VCaP (cell line): ENCODE data around the gene TSPAN31.

ENCODE experiments used
- H3K27ac ChIP-seq: fragments of 450-650 bp; 2 replicates; pipeline ENCODE4 v1.5.1; 2017
- TF ChIP-seq, protein P1 (sequence below): fragments of 450-650 bp; conservative IDR thresholded peaks from 2 replicates; pipeline ENCODE4 v1.5.1; 2017; ENCODE audit warnings: mild to moderate bottlenecking, moderate library complexity

The TSPAN31 gene

DNA sequence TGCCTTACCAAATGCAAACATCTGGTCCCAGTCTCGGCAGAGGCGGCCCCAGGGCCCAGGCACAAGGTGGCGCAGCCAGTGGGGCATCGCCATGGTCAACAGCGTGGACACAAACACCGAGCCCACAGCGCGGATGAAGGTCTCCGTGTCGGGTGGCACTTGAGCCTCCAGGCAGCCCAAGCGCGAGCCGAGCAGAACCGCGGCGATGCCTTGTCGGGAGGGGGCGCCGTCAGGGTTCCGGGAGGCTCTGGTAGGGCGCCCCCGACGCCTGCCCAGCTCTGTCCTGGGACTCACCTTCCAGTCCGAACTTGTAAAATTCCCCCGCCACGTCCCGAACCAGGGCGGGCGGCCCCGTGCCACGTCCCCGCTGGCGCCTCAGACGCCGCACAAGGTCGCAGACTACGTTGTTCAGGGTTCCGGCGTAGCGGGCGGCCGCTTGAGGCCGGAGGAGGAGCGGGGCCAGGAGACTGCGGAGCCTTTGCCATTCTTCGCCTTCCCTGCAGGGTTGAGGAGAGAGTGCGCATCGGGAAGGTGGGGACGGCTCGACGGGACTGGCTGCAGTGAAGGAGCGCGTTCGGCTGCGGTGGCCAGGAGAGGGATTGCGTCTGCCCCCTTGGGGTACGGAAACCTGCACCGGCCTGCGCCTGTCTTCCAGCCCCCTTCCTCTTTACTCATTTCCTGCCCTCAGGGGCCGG, 20.3 kb downstream of the TSPAN31 start:
- TF ChIP-seq, protein P1, sequence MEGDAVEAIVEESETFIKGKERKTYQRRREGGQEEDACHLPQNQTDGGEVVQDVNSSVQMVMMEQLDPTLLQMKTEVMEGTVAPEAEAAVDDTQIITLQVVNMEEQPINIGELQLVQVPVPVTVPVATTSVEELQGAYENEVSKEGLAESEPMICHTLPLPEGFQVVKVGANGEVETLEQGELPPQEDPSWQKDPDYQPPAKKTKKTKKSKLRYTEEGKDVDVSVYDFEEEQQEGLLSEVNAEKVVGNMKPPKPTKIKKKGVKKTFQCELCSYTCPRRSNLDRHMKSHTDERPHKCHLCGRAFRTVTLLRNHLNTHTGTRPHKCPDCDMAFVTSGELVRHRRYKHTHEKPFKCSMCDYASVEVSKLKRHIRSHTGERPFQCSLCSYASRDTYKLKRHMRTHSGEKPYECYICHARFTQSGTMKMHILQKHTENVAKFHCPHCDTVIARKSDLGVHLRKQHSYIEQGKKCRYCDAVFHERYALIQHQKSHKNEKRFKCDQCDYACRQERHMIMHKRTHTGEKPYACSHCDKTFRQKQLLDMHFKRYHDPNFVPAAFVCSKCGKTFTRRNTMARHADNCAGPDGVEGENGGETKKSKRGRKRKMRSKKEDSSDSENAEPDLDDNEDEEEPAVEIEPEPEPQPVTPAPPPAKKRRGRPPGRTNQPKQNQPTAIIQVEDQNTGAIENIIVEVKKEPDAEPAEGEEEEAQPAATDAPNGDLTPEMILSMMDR = peak; percentile 60
- peak overlapping the region; percentile 56; the same call in 1 of the 2 replicates for H3K27ac ChIP-seq

DNA sequence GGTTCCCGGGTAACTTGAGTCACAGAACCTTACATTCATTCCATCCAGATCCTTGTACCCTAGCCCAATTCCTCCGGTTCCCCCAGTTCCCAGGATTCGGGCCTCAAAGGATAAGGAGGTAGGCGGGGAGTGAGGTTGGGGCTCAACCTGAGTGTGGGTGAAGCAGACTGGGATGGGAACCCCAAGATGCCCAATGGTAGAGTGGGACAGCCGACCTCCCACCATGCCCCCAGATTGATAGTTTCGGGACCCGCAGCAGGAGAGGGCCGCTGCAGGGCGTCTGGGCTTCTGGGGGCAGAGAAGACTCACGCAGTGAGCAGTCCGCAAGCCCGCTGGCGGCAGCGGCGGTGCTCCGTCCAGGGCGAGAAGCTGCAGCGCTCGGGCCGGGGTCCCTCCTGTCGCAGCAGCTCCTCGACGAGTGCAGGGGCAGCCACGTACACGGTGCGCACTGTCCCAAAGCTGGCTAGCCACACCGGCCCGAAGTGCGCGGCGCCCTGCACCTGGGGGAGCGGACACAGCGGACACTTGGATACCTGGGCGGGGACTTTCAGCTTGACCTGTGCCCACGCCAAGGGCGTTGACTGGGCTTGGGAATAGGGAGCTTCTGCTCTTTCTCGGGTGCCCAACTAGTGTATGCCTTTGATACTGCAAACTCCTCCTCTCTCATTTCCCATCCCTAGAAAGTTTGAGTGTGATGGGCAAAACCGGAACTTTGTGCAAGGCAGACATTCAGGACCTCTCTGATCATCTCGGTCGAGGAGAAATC, 21.0 kb downstream of the TSPAN31 start:
- peak overlapping the region; percentile 56 for H3K27ac ChIP-seq
- TF ChIP-seq, protein P1 = no peak

DNA sequence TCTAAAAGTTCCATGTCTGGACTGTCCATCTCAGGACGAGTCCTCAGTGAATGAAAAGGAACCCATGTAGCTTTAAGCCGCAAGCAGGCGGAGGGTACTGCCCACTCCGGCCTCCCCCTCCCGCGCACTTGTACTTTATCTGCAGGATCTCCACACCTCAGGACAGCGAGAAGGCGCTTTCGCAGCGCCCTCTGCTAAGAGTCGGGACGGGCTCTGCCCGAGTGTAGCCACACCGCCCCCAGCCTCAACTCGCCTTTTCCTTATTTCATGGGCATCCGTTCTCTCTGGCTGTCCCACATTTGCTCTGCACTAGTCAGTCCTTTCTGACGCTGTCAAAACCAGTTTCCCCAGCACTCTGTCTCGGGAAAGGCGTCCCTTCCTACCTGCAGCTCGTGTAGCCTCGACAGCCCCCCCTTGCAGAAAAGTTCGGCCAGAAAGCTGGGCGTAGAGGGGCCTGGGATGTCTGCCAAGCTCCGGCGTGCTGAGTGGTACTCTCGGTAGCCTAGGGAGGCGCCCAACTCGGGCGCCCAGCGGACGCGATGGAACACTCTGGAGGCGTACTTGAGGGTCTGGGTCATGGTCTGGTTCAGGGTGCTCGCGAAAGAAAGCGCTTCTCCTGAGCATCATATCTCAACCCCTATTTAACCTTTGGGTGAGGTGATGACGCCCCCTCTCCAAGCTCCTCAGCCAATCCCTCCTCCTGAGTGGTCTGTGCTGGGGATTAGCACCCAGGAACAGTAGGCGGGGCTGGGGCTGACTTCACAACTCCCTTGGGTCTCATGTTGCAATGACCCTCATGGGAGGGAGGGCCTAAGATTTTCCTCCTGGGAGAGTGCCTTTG, 21.8 kb downstream of the TSPAN31 start, which contains the start of gene CYP27B1:
TSS of gene CYP27B1 (minus strand) at position 615 of the 841 bp plus-strand sequence. CDS start at position 578, 37 bp downstream.
- H3K27ac ChIP-seq = peak within 1 kb of the TSS; percentile 56
- TF ChIP-seq, protein P1 = no peak

DNA sequence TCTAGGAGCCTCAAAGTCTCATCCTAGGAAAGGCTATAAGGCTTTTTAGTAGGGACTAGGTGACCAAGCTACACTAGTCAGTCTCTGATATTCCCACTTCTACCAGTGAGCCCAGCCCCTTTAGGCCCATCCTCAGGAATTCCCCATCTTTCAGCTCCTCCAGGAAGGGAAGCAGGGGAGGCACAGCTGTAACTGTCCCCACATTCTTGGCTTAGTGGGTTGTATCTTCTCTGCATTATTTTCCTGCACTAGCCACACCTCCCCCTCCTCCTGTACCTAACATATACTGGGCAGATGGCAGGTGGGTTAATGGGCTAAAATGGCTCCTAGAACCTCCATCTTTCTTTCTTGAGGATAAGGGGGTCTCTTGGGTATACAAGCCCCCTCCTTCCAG, 22.5 kb downstream of the TSPAN31 start:
- TF ChIP-seq, protein P1 = no peak
- peak overlapping the region; percentile 56; the same call in 1 of the 2 replicates for H3K27ac ChIP-seq

DNA sequence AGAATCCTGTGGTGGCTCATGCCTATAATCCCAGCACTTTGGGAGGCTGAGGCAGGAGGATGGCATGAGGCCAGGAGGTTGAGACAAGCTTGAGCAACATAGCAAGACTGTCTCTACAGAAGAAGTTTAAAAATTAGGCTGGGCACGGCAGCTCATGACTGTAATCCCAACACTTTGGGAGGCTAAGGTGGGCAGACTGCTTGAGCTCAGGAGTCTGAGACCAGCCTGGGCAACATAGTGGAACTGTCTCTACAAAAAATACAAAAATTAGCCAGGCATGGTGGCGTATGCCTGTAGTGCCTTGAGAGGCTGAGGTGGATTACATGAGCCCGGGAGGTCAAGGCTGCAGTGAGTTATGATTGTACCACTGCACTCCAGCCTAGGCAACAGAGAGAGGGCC, 23.0 kb downstream of the TSPAN31 start:
- H3K27ac ChIP-seq = no peak overlapping the region
- TF ChIP-seq, protein P1 = no peak

DNA sequence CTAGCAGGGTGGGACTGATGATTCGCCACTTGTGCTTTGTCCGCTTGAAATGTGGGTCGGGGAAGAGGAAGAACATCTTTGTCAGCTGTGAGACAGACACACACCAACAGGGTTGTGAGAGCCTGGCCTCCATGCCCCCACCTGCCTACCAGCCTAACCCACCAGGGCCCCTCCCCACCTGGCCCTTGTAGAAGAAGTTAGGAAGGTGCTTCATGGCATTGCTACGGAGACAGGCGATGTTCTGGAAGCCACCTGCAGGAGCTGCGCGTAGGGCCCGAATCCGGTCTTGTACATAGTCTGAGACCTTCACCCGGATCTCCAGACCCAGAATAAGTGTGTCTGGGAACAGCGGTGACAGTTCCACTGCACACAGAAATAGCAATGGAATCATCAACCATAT, 24.8 kb downstream of the TSPAN31 start:
- TF ChIP-seq, protein P1 = no peak
- H3K27ac ChIP-seq = no peak overlapping the region

DNA sequence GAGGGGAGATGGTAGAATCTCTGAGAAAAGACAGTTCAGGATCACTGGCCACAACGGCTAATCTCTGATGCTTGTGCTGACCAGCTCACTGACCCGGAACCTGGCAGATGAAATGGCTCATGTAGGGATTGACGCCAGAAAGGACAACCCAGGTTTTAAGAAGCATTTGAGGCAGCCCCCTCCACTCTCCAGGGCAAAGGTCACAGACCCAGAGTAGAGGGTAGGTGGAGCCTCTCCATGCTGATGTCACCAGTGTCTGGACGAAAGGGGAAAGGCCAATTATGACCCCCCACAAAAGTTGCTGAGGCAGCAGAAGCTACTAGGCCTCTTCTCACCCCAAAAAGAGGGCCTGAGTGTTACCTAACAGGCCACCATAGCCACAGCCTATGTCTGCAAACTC, 25.9 kb downstream of the TSPAN31 start:
- TF ChIP-seq, protein P1 = no peak
- H3K27ac ChIP-seq = peak overlapping the region; percentile 98
